Stimulated activated naive CD8-positive, alpha-beta T cell treated with anti-CD3 and anti-CD28 coated beads, Interleukin-15, Interleukin-2, amounts not matched to agents 100 ng/mL and 50 ng/mL, for 24 hours (primary cell): ENCODE data around the gene SASH1.

ENCODE experiments used
- H3K27ac Mint-ChIP-seq: one replicate; pipeline ENCODE4 v1.8.0; 2021; ENCODE audit warnings: mild to moderate bottlenecking, mixed read lengths
- H3K27me3 Mint-ChIP-seq: one replicate; pipeline ENCODE4 v1.8.0; 2021; ENCODE audit warnings: mixed read lengths
- H3K36me3 Mint-ChIP-seq: one replicate; pipeline ENCODE4 v1.8.0; 2021; ENCODE audit warnings: low read depth, mixed read lengths
- H3K4me1 Mint-ChIP-seq: one replicate; pipeline ENCODE4 v1.8.0; 2021; ENCODE audit warnings: low read depth, mixed read lengths
- H3K4me3 Mint-ChIP-seq: one replicate; pipeline ENCODE4 v1.8.0; 2021; ENCODE audit warnings: mild to moderate bottlenecking, mixed read lengths
- H3K9me3 Mint-ChIP-seq: one replicate; pipeline ENCODE4 v1.8.0; 2021; ENCODE audit warnings: mixed read lengths

The SASH1 gene

GRCh38 chr6:148419430-148419829 lies 76.8 kb downstream of the SASH1 start:
- no peaks in the 10 kb centered on the region for H3K36me3 Mint-ChIP-seq
- H3K9me3 Mint-ChIP-seq, result no peaks in the 10 kb centered on the region
- H3K4me3 Mint-ChIP-seq, result no peak overlapping the region
- H3K4me1 Mint-ChIP-seq, result no peaks in the 10 kb centered on the region
- H3K27ac Mint-ChIP-seq, result no peak overlapping the region
- H3K27me3 Mint-ChIP-seq, result peaks cover 13% of the 10 kb centered on the region

DNA sequence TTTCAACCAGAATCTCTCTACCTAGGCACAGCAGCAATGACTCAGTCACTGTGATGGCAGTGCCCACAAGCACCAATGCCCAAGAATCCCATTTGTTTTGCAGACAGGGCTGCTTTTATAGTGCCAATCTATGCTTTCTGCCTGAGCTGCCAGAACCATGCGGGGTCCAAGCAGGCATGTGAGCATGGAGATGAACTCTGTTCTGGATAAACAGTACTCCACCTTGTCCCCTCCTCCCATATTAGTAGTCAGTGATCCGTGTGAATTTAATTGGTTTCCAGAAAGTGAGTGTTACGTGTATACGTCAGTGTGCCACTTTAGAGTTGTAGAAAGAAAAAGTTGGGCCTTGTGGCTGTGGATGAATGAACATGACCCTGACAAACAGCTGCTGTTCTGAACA lies 79.4 kb downstream of the SASH1 start:
- H3K9me3 Mint-ChIP-seq, result no peaks in the 10 kb centered on the region
- no peaks in the 10 kb centered on the region for H3K4me1 Mint-ChIP-seq
- H3K36me3 Mint-ChIP-seq, result no peaks in the 10 kb centered on the region
- no peak overlapping the region for H3K27ac Mint-ChIP-seq
- no peak overlapping the region for H3K4me3 Mint-ChIP-seq
- H3K27me3 Mint-ChIP-seq, result peaks cover 19% of the 10 kb centered on the region

- no peaks in the 10 kb centered on the region for H3K36me3 Mint-ChIP-seq
- H3K27ac Mint-ChIP-seq, result no peak overlapping the region
- H3K4me3 Mint-ChIP-seq, result no peak overlapping the region
- no peaks in the 10 kb centered on the region for H3K9me3 Mint-ChIP-seq
- H3K4me1 Mint-ChIP-seq, result no peaks in the 10 kb centered on the region
- H3K27me3 Mint-ChIP-seq, result peaks cover 28% of the 10 kb centered on the region
These were observed 80.5 kb downstream of the SASH1 start for GRCh38 chr6:148423133-148423532.

DNA sequence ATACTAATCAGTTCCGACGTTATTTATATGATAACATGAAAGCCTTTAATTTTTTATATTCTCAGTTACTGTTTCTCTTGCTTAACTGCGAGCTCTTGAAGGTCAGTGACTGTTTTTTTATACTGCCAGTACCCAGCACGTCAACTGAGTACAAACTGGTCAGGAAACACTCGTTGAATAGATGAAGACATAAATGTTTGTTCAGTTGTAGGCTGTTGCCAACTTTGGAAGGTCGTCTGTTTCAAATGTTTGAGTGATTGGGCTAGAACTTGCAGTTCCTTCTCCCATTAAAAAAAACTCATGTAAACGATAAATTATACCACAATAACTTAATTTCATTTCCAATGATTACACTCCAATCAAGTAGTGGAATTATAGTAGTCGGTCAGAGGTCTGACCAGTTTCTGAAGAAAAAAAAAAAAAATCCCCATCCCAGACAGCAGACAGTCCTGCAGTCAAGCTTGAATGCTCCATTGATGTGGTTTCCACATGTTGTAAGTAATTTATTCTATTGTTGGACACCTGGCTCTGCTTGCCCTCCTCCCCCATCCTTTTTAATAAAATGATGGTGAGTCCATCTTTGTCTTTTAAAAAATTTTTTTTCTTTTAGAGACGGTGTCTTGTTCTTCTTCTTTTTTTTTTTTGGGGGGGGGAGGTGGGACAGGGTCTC lies 81.1 kb downstream of the SASH1 start:
- Mint-ChIP-seq H3K4me3 (no peak overlapping the region), H3K27me3 (peaks cover 25% of the 10 kb centered on the region), H3K9me3 (no peaks in the 10 kb centered on the region), H3K27ac (no peak overlapping the region), H3K36me3 (no peaks in the 10 kb centered on the region), H3K4me1 (no peaks in the 10 kb centered on the region)

GRCh38 chr6:148425443-148425842 lies 82.8 kb downstream of the SASH1 start:
- no peaks in the 10 kb centered on the region for H3K4me1 Mint-ChIP-seq
- no peak overlapping the region for H3K4me3 Mint-ChIP-seq
- H3K9me3 Mint-ChIP-seq, result no peaks in the 10 kb centered on the region
- no peak overlapping the region for H3K27ac Mint-ChIP-seq
- peaks cover 21% of the 10 kb centered on the region for H3K27me3 Mint-ChIP-seq
- H3K36me3 Mint-ChIP-seq, result no peaks in the 10 kb centered on the region

- Mint-ChIP-seq H3K4me3 (no peak overlapping the region), H3K27me3 (peaks cover 21% of the 10 kb centered on the region), H3K36me3 (no peaks in the 10 kb centered on the region), H3K9me3 (no peaks in the 10 kb centered on the region), H3K4me1 (no peaks in the 10 kb centered on the region), H3K27ac (no peak overlapping the region)
These were observed 83.8 kb downstream of the SASH1 start for GRCh38 chr6:148426317-148426977.

DNA sequence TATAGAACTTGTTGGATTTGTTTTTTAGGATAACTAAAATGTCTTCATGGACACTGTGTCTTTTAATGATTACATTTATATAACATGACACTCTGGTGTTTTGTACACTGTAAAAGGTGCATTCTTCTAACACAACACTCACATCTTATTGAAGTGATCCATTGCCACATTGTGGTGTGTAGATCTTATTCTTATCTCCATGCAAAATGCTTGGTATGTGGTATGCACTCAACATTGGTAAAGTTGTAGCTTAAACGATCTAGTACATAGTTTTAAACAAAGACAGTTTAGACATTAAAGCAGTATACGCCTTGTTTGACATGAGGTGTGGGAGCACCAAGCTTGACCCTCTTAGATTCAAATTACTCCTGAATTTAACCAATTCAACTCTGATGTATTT lies 84.7 kb downstream of the SASH1 start:
- Mint-ChIP-seq H3K9me3 (no peaks in the 10 kb centered on the region), H3K27me3 (peaks cover 20% of the 10 kb centered on the region), H3K27ac (no peak overlapping the region), H3K4me3 (no peak overlapping the region), H3K36me3 (no peaks in the 10 kb centered on the region), H3K4me1 (no peaks in the 10 kb centered on the region)

- Mint-ChIP-seq H3K4me3 (no peak overlapping the region), H3K27ac (no peak overlapping the region), H3K27me3 (peaks cover 15% of the 10 kb centered on the region), H3K9me3 (no peaks in the 10 kb centered on the region), H3K4me1 (no peaks in the 10 kb centered on the region), H3K36me3 (no peaks in the 10 kb centered on the region)
These were observed 86.8 kb downstream of the SASH1 start for GRCh38 chr6:148429423-148429822.

- Mint-ChIP-seq H3K9me3 (no peaks in the 10 kb centered on the region), H3K27me3 (peaks cover 25% of the 10 kb centered on the region), H3K4me3 (no peak overlapping the region), H3K4me1 (no peaks in the 10 kb centered on the region), H3K36me3 (no peaks in the 10 kb centered on the region), H3K27ac (no peak overlapping the region)
These were observed 88.3 kb downstream of the SASH1 start for GRCh38 chr6:148430897-148431296.

DNA sequence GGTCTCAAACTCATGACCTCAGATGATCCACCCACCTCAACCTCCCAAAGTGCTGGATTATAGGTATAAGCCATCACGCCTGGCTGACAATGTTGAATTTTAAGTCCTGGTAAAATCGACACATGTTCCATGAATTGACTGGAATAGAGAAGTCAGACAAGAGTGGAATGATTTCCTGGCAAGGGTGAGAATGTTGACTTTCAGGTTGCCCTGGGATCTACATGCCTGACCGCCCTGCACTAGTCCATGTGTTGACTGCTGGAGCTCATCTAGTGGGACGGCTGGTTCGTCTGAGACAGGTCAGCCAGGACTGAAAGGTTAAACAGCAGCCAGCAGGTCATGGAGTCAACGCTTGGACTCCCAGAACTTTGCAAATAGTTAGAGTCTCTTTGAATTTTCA lies 88.8 kb downstream of the SASH1 start:
- H3K27me3 Mint-ChIP-seq, result peaks cover 23% of the 10 kb centered on the region
- no peaks in the 10 kb centered on the region for H3K9me3 Mint-ChIP-seq
- no peaks in the 10 kb centered on the region for H3K36me3 Mint-ChIP-seq
- no peak overlapping the region for H3K27ac Mint-ChIP-seq
- no peaks in the 10 kb centered on the region for H3K4me1 Mint-ChIP-seq
- H3K4me3 Mint-ChIP-seq, result no peak overlapping the region

- no peaks in the 10 kb centered on the region for H3K9me3 Mint-ChIP-seq
- H3K4me3 Mint-ChIP-seq, result no peak overlapping the region
- peaks cover 24% of the 10 kb centered on the region for H3K27me3 Mint-ChIP-seq
- H3K4me1 Mint-ChIP-seq, result no peaks in the 10 kb centered on the region
- H3K36me3 Mint-ChIP-seq, result no peaks in the 10 kb centered on the region
- H3K27ac Mint-ChIP-seq, result no peak overlapping the region
These were observed 89.2 kb downstream of the SASH1 start for GRCh38 chr6:148431840-148432239.

DNA sequence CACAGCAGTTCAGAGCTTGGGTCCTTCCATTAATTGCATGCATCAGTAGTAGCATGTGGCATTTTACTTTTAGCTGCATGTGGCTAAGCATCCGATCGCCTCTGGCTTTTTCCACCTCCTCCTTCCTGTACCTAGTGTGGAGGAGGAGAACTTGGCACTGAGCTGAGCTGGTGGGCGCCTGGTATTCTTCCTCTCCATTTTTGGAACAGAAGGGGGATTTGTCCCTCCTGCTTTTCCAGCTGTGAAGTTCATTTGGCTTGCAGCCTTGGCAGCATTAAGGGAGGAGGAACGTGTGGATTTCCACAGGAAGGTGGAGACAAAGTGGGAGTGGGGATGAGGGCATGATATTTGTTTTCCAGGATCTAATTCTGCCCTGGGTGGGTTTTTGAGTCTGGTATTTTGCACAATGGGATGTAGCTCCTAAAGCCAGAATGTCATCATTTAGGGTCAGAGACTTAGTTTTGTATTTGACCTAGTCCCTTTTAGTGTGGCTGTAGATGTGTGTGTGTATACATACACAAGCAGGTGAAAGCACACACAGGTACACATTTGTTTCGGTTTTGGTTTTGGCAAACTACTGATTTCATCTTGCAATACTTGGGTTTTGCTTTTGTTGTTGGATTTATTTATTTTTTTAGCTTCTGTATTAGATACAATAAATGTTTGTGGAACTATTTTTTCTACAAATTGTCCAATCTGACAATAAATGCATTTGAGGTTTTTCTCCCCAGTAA lies 90.0 kb downstream of the SASH1 start:
- Mint-ChIP-seq H3K4me3 (no peak overlapping the region), H3K27ac (no peak overlapping the region), H3K9me3 (no peaks in the 10 kb centered on the region), H3K4me1 (no peaks in the 10 kb centered on the region), H3K27me3 (peaks cover 25% of the 10 kb centered on the region), H3K36me3 (no peaks in the 10 kb centered on the region)

- Mint-ChIP-seq H3K27me3 (peaks cover 38% of the 10 kb centered on the region), H3K4me3 (no peak overlapping the region), H3K36me3 (no peaks in the 10 kb centered on the region), H3K9me3 (no peaks in the 10 kb centered on the region), H3K4me1 (no peaks in the 10 kb centered on the region), H3K27ac (no peak overlapping the region)
These were observed 92.7 kb downstream of the SASH1 start for GRCh38 chr6:148435386-148435785.

GRCh38 chr6:148436466-148436865 lies 93.8 kb downstream of the SASH1 start:
- Mint-ChIP-seq H3K4me1 (peaks cover 7% of the 10 kb centered on the region), H3K27me3 (peaks cover 44% of the 10 kb centered on the region), H3K9me3 (no peaks in the 10 kb centered on the region), H3K27ac (no peak overlapping the region), H3K36me3 (no peaks in the 10 kb centered on the region), H3K4me3 (no peak overlapping the region)

DNA sequence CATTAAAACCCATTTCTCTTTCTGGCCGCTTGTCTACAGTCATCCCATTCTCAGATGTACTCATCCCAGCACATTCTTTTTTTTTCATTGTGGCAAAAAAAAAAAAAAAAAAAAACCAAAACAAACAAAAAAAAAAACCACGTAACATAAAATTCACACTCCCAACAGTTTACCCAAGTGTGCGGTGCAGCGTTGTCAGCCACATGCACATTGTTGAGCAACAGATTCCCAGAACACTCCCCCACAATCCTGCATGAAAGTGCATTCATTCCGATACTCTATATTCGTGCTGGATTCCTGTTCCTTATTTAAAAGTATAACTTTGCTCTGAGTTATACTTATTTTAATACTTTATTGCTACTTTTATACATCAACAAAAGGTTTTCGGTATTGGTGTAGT lies 96.0 kb downstream of the SASH1 start:
- Mint-ChIP-seq H3K27ac (no peak overlapping the region), H3K27me3 (peaks cover 47% of the 10 kb centered on the region), H3K4me1 (peaks cover 12% of the 10 kb centered on the region), H3K4me3 (no peak overlapping the region), H3K36me3 (no peaks in the 10 kb centered on the region), H3K9me3 (no peaks in the 10 kb centered on the region)
